Kidney (tissue), 14 donors: ENCODE results near the gene RBMS3. TPM values are rescaled to one million over a fixed set of nuclear protein-coding genes. Genes with fewer than 3 reads are reported as not detected.
A peak's percentile ranks its signal among the peaks of the same experiment; 100 is the strongest.

Source experiments
- DNase-seq, 5 donors: peaks; one replicate each; pipeline ENCODE4 v3.0.0-alpha.2; 2013 to 2020
- FAIRE-seq: peaks from 2 replicates; lab custom pipeline; 2012; peaks lifted over from hg19 to GRCh38; lab: Jason Lieb, UNC
- H3K27ac ChIP-seq, 2 donors: one replicate each; pipeline ENCODE4 v1.7.0; 2013; ENCODE audit warnings: low read depth in 2 of 2, low read length in 2 of 2, inconsistent platforms in 1 of 2
- H3K27me3 ChIP-seq: one replicate; pipeline ENCODE4 v1.7.1; 2013; ENCODE audit warnings: low read length, inconsistent platforms; ENCODE audit not compliant: control insufficient read depth, insufficient read depth
- H3K36me3 ChIP-seq, 3 donors: one replicate each; pipeline versions ENCODE4 v1.7.0 to v1.7.1; 2013; ENCODE audit warnings: low read length in 3 of 3, control low read depth in 1 of 3, inconsistent platforms in 1 of 3; ENCODE audit not compliant: insufficient read depth in 3 of 3, control insufficient read depth in 2 of 3
- H3K4me1 ChIP-seq, 3 donors: one replicate each; pipeline versions ENCODE4 v1.7.0 to v1.7.1; 2013; ENCODE audit warnings: low read length in 3 of 3, inconsistent platforms in 1 of 3, low read depth in 1 of 3; ENCODE audit not compliant: control insufficient read depth in 2 of 3, insufficient read depth in 2 of 3
- H3K4me3 ChIP-seq, 3 donors: one replicate each; pipeline versions ENCODE4 v1.7.0 to v1.8.1; 2013; ENCODE audit warnings: low read length in 3 of 3, control low read depth in 1 of 3, inconsistent platforms in 1 of 3
- H3K9ac ChIP-seq, 3 donors: one replicate each; pipeline versions ENCODE4 v1.7.0 to v1.7.1; 2013; ENCODE audit warnings: low read length in 3 of 3, control low read depth in 1 of 3, inconsistent platforms in 1 of 3
- H3K9me3 ChIP-seq, 3 donors: one replicate each; pipeline versions ENCODE4 v1.7.0 to v1.7.1; 2013; ENCODE audit warnings: low read length in 3 of 3, control low read depth in 1 of 3, inconsistent platforms in 1 of 3; ENCODE audit not compliant: control insufficient read depth in 2 of 3, insufficient read depth in 1 of 3
- CTCF ChIP-seq: IDR thresholded peaks from 3 replicates; pipeline ENCODE4 v1.5.1; 2012; ENCODE audit warnings: mild to moderate bottlenecking, moderate library complexity, borderline replicate concordance; ENCODE audit not compliant: insufficient read depth; ENCODE audit errors: extremely low read depth
- intact Hi-C: fragments of 100-400 bp; cut with DNase I; formaldehyde crosslinking; loops from one replicate; pipeline ENCODE4 v1.11.1; 2022
- polyA plus RNA-seq: library from polyadenylated mRNA; stranded (reverse); fragments of 350-450 nt; fragmentation: Illumina TruSeq; extraction: RNeasy Lipid Tissue Mini Kit (QIAGEN cat#74804); gene quantifications from one replicate; pipeline ENCODE4 v1.2.3, GENCODE V29; 2014; ENCODE audit warnings: low read depth, low replicate concordance; ENCODE audit not compliant: insufficient read depth
- total RNA-seq: library from RNA; stranded (reverse); fragmentation: NEBNext Ultra II Directional; extraction: Animal tissue kit (Norgen Biotek cat#: 25700); gene quantifications from one replicate; pipeline ENCODE4 v1.2.1, GENCODE V29; 2021
- donor health status: control.
- donor health status: control.
- donor health status: control.
- donor health status: control.
- donor health status: control.
- donor health status: DM: yes; HTN: yes; CAD: no.
- donor health status: Normal renal cell carcinoma (clear cell type).

RBMS3 gene
- total and polyA plus RNA-seq, 2 donors from 2014 or later: 3.2 to 48.8 TPM

- no peaks in the 10 kb centered on the region for H3K9me3 ChIP-seq
- DNase-seq (no peak), FAIRE-seq (no peak)
- H3K36me3 ChIP-seq: no peaks in the 10 kb centered on the region
- peak overlapping the region in 1 of 3 donors; percentile 5 for H3K9ac ChIP-seq
- no peak overlapping the region for H3K27ac ChIP-seq
- H3K4me1 ChIP-seq: no peaks in the 10 kb centered on the region
- TF ChIP-seq CTCF: no peak
- intact Hi-C loops: no loop called here
- H3K27me3 ChIP-seq: no peaks in the 10 kb centered on the region
- no peak overlapping the region for H3K4me3 ChIP-seq
These were observed 257.7 kb downstream of the RBMS3 start for GRCh38 chr3:29538610-29538958.

DNA sequence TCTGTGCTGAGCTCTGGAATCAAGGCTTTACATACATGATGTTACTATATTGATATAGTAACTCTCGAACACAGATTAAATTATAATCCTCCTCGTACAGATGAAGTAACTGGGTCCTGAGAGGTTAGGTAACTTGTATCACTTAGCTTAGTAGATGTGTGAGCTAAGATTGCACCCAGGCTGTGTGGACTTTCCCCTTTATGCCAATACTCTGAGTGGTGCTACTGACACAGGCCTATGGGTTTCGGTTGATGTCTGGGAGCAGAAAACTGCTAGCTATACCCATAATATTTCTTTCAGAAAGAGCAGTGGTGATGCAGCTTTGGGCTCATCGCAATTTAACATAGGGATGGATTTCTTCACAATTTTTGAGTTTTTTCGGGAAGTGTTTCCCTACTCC lies 259.7 kb downstream of the RBMS3 start:
- no peaks in the 10 kb centered on the region for H3K27me3 ChIP-seq
- no peaks in the 10 kb centered on the region for H3K36me3 ChIP-seq
- intact Hi-C loops: no loop called here
- no peak overlapping the region for H3K27ac ChIP-seq
- FAIRE-seq: no peak
- TF ChIP-seq CTCF: no peak
- no peaks in the 10 kb centered on the region for H3K4me1 ChIP-seq
- H3K4me3 ChIP-seq: no peak overlapping the region
- no peak overlapping the region for H3K9ac ChIP-seq
- DNase-seq: no peak
- H3K9me3 ChIP-seq: no peaks in the 10 kb centered on the region

GRCh38 chr3:29544701-29545363 lies 264.0 kb downstream of the RBMS3 start:
- TF ChIP-seq CTCF: no peak

GRCh38 chr3:29545615-29546014 lies 264.7 kb downstream of the RBMS3 start:
- Histone ChIP-seq H3K27me3 (no peaks in the 10 kb centered on the region), H3K36me3 (no peaks in the 10 kb centered on the region), H3K27ac (no peak overlapping the region), H3K4me1 (no peaks in the 10 kb centered on the region), H3K4me3 (no peak overlapping the region), H3K9me3 (no peaks in the 10 kb centered on the region), H3K9ac (no peak overlapping the region)
- DNase-seq (no peak), FAIRE-seq (no peak)
- intact Hi-C loops: no loop called here
- TF ChIP-seq CTCF: no peak

More at GRCh38 chr3:29544701-29545363, 264.0 kb downstream of the RBMS3 start:
- peak; percentile 72 for FAIRE-seq
- no peaks in the 10 kb centered on the region for H3K27me3 ChIP-seq
- intact Hi-C loops: no loop called here
- H3K4me1 ChIP-seq: no peaks in the 10 kb centered on the region
- no peak for DNase-seq
- H3K27ac ChIP-seq: no peak overlapping the region
- H3K36me3 ChIP-seq: no peaks in the 10 kb centered on the region
- H3K9ac ChIP-seq: no peak overlapping the region
- H3K9me3 ChIP-seq: no peaks in the 10 kb centered on the region
- H3K4me3 ChIP-seq: no peak overlapping the region
